H9 (cell line): Measurements from ENCODE around the gene SLC25A4. TPM values are rescaled to one million over a fixed set of nuclear protein-coding genes. Genes with fewer than 3 reads are reported as not detected.

Experiments used
- DNase-seq: peaks from one replicate; pipeline ENCODE4 v3.0.0-alpha.2; 2017
- H2AFZ ChIP-seq: one replicate; pipeline ENCODE4 v1.6.1; 2013; ENCODE audit warnings: mild to moderate bottlenecking, low read length, control low read depth, moderate library complexity
- H2AK5ac ChIP-seq: 2 replicates; pipeline ENCODE4 v1.6.1; 2013; ENCODE audit warnings: low read length, control low read depth, mixed read lengths; ENCODE audit not compliant: insufficient read length
- H2BK120ac ChIP-seq: one replicate; pipeline ENCODE4 v1.6.1; 2013; ENCODE audit warnings: low read depth, mild to moderate bottlenecking, low read length, control low read depth, inconsistent platforms; ENCODE audit not compliant: poor library complexity, severe bottlenecking
- H2BK12ac ChIP-seq: 2 replicates; pipeline ENCODE4 v1.6.1; 2013; ENCODE audit warnings: low read length, control low read depth, mixed read lengths, low read depth; ENCODE audit not compliant: insufficient read length
- H2BK15ac ChIP-seq: 2 replicates; pipeline ENCODE4 v1.6.1; 2013; ENCODE audit warnings: low read depth, low read length, control low read depth
- H2BK20ac ChIP-seq: one replicate; pipeline ENCODE4 v1.6.1; 2013; ENCODE audit warnings: low read depth, mild to moderate bottlenecking, low read length, control low read depth, inconsistent platforms; ENCODE audit not compliant: poor library complexity, severe bottlenecking
- H2BK5ac ChIP-seq: 2 replicates; pipeline ENCODE4 v1.6.1; 2013; ENCODE audit warnings: low read length, control low read depth, mixed read lengths; ENCODE audit not compliant: insufficient read length
- H3K14ac ChIP-seq: 2 replicates; pipeline ENCODE4 v1.6.1; 2013; ENCODE audit warnings: low read length, control low read depth; ENCODE audit not compliant: insufficient read depth
- H3K18ac ChIP-seq: 2 replicates; pipeline ENCODE4 v1.6.1; 2013; ENCODE audit warnings: low read depth, mild to moderate bottlenecking, mixed read lengths, low read length, control low read depth; ENCODE audit not compliant: insufficient read length
- H3K23ac ChIP-seq: 2 replicates; pipeline ENCODE4 v1.6.1; 2013; ENCODE audit warnings: low read length, control low read depth, mixed read lengths, low read depth; ENCODE audit not compliant: insufficient read length
- H3K23me2 ChIP-seq: 2 replicates; pipeline ENCODE4 v1.6.1; 2013; ENCODE audit warnings: low read depth, mild to moderate bottlenecking, mixed read lengths, low read length, control low read depth; ENCODE audit not compliant: insufficient read length, poor library complexity, severe bottlenecking
- H3K27ac ChIP-seq: 2 replicates; pipeline ENCODE4 v1.5.1; 2013; ENCODE audit warnings: low read length, control low read depth, mixed read lengths, low read depth; ENCODE audit not compliant: insufficient read length
- H3K27me3 ChIP-seq: 2 replicates; pipeline ENCODE4 v1.6.1; 2013; ENCODE audit warnings: low read length, control low read depth, inconsistent platforms; ENCODE audit not compliant: insufficient read depth
- H3K4ac ChIP-seq: 2 replicates; pipeline ENCODE4 v1.6.1; 2013; ENCODE audit warnings: low read depth, mild to moderate bottlenecking, control low read depth, inconsistent platforms, low read length, moderate library complexity
- H3K4me1 ChIP-seq: 2 replicates; pipeline ENCODE4 v1.6.1; 2013; ENCODE audit warnings: low read length, control low read depth, inconsistent platforms; ENCODE audit not compliant: insufficient read depth
- H3K4me2 ChIP-seq: 2 replicates; pipeline ENCODE4 v1.6.1; 2013; ENCODE audit warnings: low read length, control low read depth, mixed read lengths; ENCODE audit not compliant: insufficient read length, insufficient read depth
- H3K56ac ChIP-seq: 2 replicates; pipeline ENCODE4 v1.6.1; 2013; ENCODE audit warnings: low read depth, mild to moderate bottlenecking, mixed read lengths, low read length, control low read depth; ENCODE audit not compliant: insufficient read length
- H3K79me1 ChIP-seq: 2 replicates; pipeline ENCODE4 v1.6.1; 2013; ENCODE audit warnings: low read depth, mild to moderate bottlenecking, moderate library complexity, low read length, control low read depth, inconsistent platforms; ENCODE audit not compliant: insufficient read depth, poor library complexity, severe bottlenecking
- H3K79me2 ChIP-seq: 2 replicates; pipeline ENCODE4 v1.6.1; 2013; ENCODE audit warnings: low read length, control low read depth, inconsistent platforms; ENCODE audit not compliant: insufficient read depth
- H3K9ac ChIP-seq: 2 replicates; pipeline ENCODE4 v1.6.1; 2013; ENCODE audit warnings: low read length, control low read depth, mixed read lengths; ENCODE audit not compliant: insufficient read length; ENCODE audit errors: extremely low read depth
- H3K9me3 ChIP-seq: one replicate; pipeline ENCODE4 v1.6.1; 2013; ENCODE audit warnings: low read depth, low read length, inconsistent platforms; ENCODE audit not compliant: control insufficient read depth
- H3T11ph ChIP-seq: one replicate; pipeline ENCODE4 v1.6.1; 2013; ENCODE audit warnings: mild to moderate bottlenecking, low read length, control low read depth, inconsistent platforms
- H4K20me1 ChIP-seq: one replicate; pipeline ENCODE4 v1.6.1; 2013; ENCODE audit not compliant: control insufficient read depth, insufficient read length, insufficient read depth
- H4K5ac ChIP-seq: 2 replicates; pipeline ENCODE4 v1.6.1; 2013; ENCODE audit warnings: low read depth, mild to moderate bottlenecking, mixed read lengths, low read length, control low read depth; ENCODE audit not compliant: insufficient read length
- H4K8ac ChIP-seq: replicated peaks from 2 replicates; pipeline ENCODE4 v1.6.1; 2013; ENCODE audit warnings: low read length, control low read depth, mixed read lengths, low read depth; ENCODE audit not compliant: insufficient read length
- H4K91ac ChIP-seq: 2 replicates; pipeline ENCODE4 v1.6.1; 2013; ENCODE audit warnings: low read depth, mild to moderate bottlenecking, moderate library complexity, mixed read lengths, low read length, control low read depth; ENCODE audit not compliant: insufficient read length
- H3K27ac Mint-ChIP-seq, 3 experiments: 2 replicates in 2 of 3; 3 replicates in 1 of 3; pipeline ENCODE4 v1.8.0; 2020 to 2021; ENCODE audit warnings: mixed read lengths in 3 of 3, mild to moderate bottlenecking in 1 of 3, moderate library complexity in 1 of 3
- H3K27me3 Mint-ChIP-seq: 2 replicates; pipeline ENCODE4 v1.8.0; 2021; ENCODE audit warnings: low read depth, mild to moderate bottlenecking, moderate library complexity, mixed read lengths
- H3K36me3 Mint-ChIP-seq, 3 experiments: 2 replicates in 2 of 3; 3 replicates in 1 of 3; pipeline ENCODE4 v1.8.0; 2020 to 2021; ENCODE audit warnings: low read depth in 3 of 3, mixed read lengths in 3 of 3; ENCODE audit not compliant: insufficient read depth in 1 of 3
- H3K4me1 Mint-ChIP-seq, 2 experiments: 2 replicates each; pipeline ENCODE4 v1.8.0; 2020; ENCODE audit warnings: mixed read lengths in 2 of 2
- H3K4me3 Mint-ChIP-seq, 2 experiments: 2 replicates in 1 of 2; 3 replicates in 1 of 2; pipeline ENCODE4 v1.8.0; 2020 to 2021; ENCODE audit warnings: mild to moderate bottlenecking in 2 of 2, mixed read lengths in 2 of 2, moderate library complexity in 1 of 2
- H3K9me3 Mint-ChIP-seq, 2 experiments: 2 replicates in 1 of 2; 3 replicates in 1 of 2; pipeline ENCODE4 v1.8.0; 2020; ENCODE audit warnings: mild to moderate bottlenecking in 2 of 2, mixed read lengths in 2 of 2, moderate library complexity in 1 of 2
- CTCF ChIP-seq: fragments of 200-600 bp; sonication (generic); conservative IDR thresholded peaks from 3 replicates; pipeline ENCODE4 v1.8.0; 2021; ENCODE audit warnings: antibody characterized with exemption, mild to moderate bottlenecking
- total RNA-seq: library from RNA; stranded (reverse); gene quantifications from 2 replicates; pipeline ENCODE4 v1.2.1, GENCODE V29; 2021

The SLC25A4 gene
- total RNA-seq, 1 experiment from 2014 or later: 54.4 TPM

DNA sequence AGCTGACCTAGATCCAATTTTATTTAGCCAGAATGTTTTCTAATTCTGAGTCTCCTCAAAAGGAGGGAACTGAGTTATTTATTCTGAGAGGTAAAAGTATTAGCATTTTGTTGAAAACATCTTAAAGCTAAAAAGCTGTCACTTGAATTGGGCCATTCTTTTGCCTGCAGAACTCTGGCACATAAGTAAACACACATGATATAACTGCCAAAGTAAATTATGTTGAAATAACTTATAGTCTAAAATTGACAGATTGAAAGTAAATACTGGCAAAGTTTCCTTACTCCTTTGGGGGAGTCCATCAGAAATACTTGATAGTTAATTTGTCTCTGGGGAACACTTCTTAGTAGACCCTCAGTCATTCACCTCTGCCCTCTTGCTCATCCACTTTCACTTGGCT lies 38.3 kb upstream of the SLC25A4 start:
- H3K27me3 ChIP-seq: no peaks in the 10 kb centered on the region
- peaks cover 3 to 6% (median 6%) of the 10 kb centered on the region in 3 experiments; a peak in 6 of 7 replicates for H3K36me3 Mint-ChIP-seq
- H3K4me3 Mint-ChIP-seq: no peak overlapping the region
- H4K91ac ChIP-seq: no peak overlapping the region
- H3K4me2 ChIP-seq: no peak overlapping the region
- H3K18ac ChIP-seq: no peak overlapping the region
- H3K23ac ChIP-seq: no peak overlapping the region
- no peaks in the 10 kb centered on the region for H3K79me2 ChIP-seq
- H2AFZ ChIP-seq: no peak overlapping the region
- H2BK20ac ChIP-seq: no peak overlapping the region
- H3K9ac ChIP-seq: no peak overlapping the region
- H3K56ac ChIP-seq: no peak overlapping the region
- H2BK12ac ChIP-seq: no peak overlapping the region
- no peak overlapping the region for H2BK5ac ChIP-seq
- no peak overlapping the region for H4K5ac ChIP-seq
- no peak for TF ChIP-seq CTCF
- H3K9me3 ChIP-seq: no peaks in the 10 kb centered on the region
- H3K4ac ChIP-seq: no peak overlapping the region
- no peaks in the 10 kb centered on the region for H4K20me1 ChIP-seq
- DNase-seq: no peak
- H3T11ph ChIP-seq: no peak overlapping the region
- peaks cover 4 to 10% of the 10 kb centered on the region in 2 experiments for H3K9me3 Mint-ChIP-seq
- H4K8ac ChIP-seq: no peak overlapping the region
- no peak overlapping the region for H2BK15ac ChIP-seq
- peaks cover 34 to 42% of the 10 kb centered on the region in 2 experiments for H3K4me1 Mint-ChIP-seq
- no peak overlapping the region for H2BK120ac ChIP-seq
- H2AK5ac ChIP-seq: no peak overlapping the region
- no peak overlapping the region for H3K14ac ChIP-seq
- H3K27ac Mint-ChIP-seq: no peak overlapping the region
- H3K4me1 ChIP-seq: peaks cover 3% of the 10 kb centered on the region; the same call in 1 of the 2 replicates
- no peaks in the 10 kb centered on the region; the same call in 1 of the 2 replicates for H3K27me3 Mint-ChIP-seq
- no peaks in the 10 kb centered on the region for H3K23me2 ChIP-seq
- H3K79me1 ChIP-seq: no peaks in the 10 kb centered on the region
- no peak overlapping the region for H3K27ac ChIP-seq
